ENCODE measurements around the gene AHCTF1. TPM values are rescaled to one million over a fixed set of nuclear protein-coding genes. Genes with fewer than 3 reads are reported as not detected.

The AHCTF1 gene
- total and polyA plus RNA-seq, 2 donors (not counting 1 experiment from before 2014, with no cell fraction given) = 15.8 to 30.6 TPM

- H2AFZ ChIP-seq (ENCODE audit: low read length) = no peak overlapping the region
- H3K36me3 ChIP-seq (ENCODE audit: control insufficient read depth, insufficient read depth, low read length) = no peaks in the 10 kb centered on the region
- no peaks in the 10 kb centered on the region for H3K27me3 ChIP-seq (ENCODE audit: control insufficient read depth, insufficient read depth, low read length)
- no peaks in the 10 kb centered on the region for H4K20me1 ChIP-seq (ENCODE audit: control insufficient read depth, extremely low read depth, insufficient read depth, low read length)
- no peaks in the 10 kb centered on the region for H3K79me2 ChIP-seq (ENCODE audit: control insufficient read depth, insufficient read depth, low read length)
- TF ChIP-seq EZH2 (IDR thresholded peaks at IDR 0.05; ENCODE audit: low read length, missing control alignments) (no peak), CTCF (conservative IDR thresholded peaks at IDR 0.05 in 1 of 2, IDR thresholded peaks at IDR 0.05 in 1 of 2; ENCODE audit: low read depth in 1 of 2, low read length in 2 of 2) (no peak)
- H3K4me2 ChIP-seq (ENCODE audit: extremely low read depth, insufficient read depth, low read length) = no peak overlapping the region
- H3K4me1 ChIP-seq (ENCODE audit: control insufficient read depth, extremely low read depth, insufficient read depth, low read length) = peaks cover 3% of the 10 kb centered on the region
- H3K27ac ChIP-seq (ENCODE audit: insufficient read depth, low read length) = no peak overlapping the region
- H3K4me3 ChIP-seq (replicated peaks in 1 of 4; ENCODE audit: control extremely low read depth in 1 of 4, insufficient read depth in 1 of 4, low read depth in 3 of 4, low read length in 4 of 4) = no peak overlapping the region
- H3K9ac ChIP-seq (ENCODE audit: insufficient read depth, low read length) = no peak overlapping the region
- H3K9me3 ChIP-seq (ENCODE audit: control insufficient read depth, insufficient read depth, low read depth, low read length) = no peaks in the 10 kb centered on the region
- DNase-seq (ENCODE audit: low read depth in 2 of 2) = no peak
These were observed 140.3 kb downstream of the AHCTF1 start for GRCh38 chr1:246791303-246791918.

- no peak overlapping the region for H2AFZ ChIP-seq (ENCODE audit: low read length)
- no peaks in the 10 kb centered on the region for H3K79me2 ChIP-seq (ENCODE audit: control insufficient read depth, insufficient read depth, low read length)
- DNase-seq (ENCODE audit: low read depth in 2 of 2) = no peak
- no peak overlapping the region for H3K4me3 ChIP-seq (replicated peaks in 1 of 4; ENCODE audit: control extremely low read depth in 1 of 4, insufficient read depth in 1 of 4, low read depth in 3 of 4, low read length in 4 of 4)
- no peaks in the 10 kb centered on the region for H3K27me3 ChIP-seq (ENCODE audit: control insufficient read depth, insufficient read depth, low read length)
- no peaks in the 10 kb centered on the region for H4K20me1 ChIP-seq (ENCODE audit: control insufficient read depth, extremely low read depth, insufficient read depth, low read length)
- no peaks in the 10 kb centered on the region for H3K9me3 ChIP-seq (ENCODE audit: control insufficient read depth, insufficient read depth, low read depth, low read length)
- no peak overlapping the region for H3K9ac ChIP-seq (ENCODE audit: insufficient read depth, low read length)
- H3K4me1 ChIP-seq (ENCODE audit: control insufficient read depth, extremely low read depth, insufficient read depth, low read length) = peaks cover 3% of the 10 kb centered on the region
- TF ChIP-seq CTCF (conservative IDR thresholded peaks at IDR 0.05 in 1 of 2, IDR thresholded peaks at IDR 0.05 in 1 of 2; ENCODE audit: low read depth in 1 of 2, low read length in 2 of 2) (no peak), EZH2 (IDR thresholded peaks at IDR 0.05; ENCODE audit: low read length, missing control alignments) (no peak)
- no peak overlapping the region for H3K4me2 ChIP-seq (ENCODE audit: extremely low read depth, insufficient read depth, low read length)
- H3K36me3 ChIP-seq (ENCODE audit: control insufficient read depth, insufficient read depth, low read length) = no peaks in the 10 kb centered on the region
- no peak overlapping the region for H3K27ac ChIP-seq (ENCODE audit: insufficient read depth, low read length)
These were observed 140.9 kb downstream of the AHCTF1 start for GRCh38 chr1:246790833-246791232.

- no peak overlapping the region for H3K27ac ChIP-seq (ENCODE audit: insufficient read depth, low read length)
- peaks cover 3% of the 10 kb centered on the region for H3K4me1 ChIP-seq (ENCODE audit: control insufficient read depth, extremely low read depth, insufficient read depth, low read length)
- no peak overlapping the region for H3K4me3 ChIP-seq (replicated peaks in 1 of 4; ENCODE audit: control extremely low read depth in 1 of 4, insufficient read depth in 1 of 4, low read depth in 3 of 4, low read length in 4 of 4)
- no peaks in the 10 kb centered on the region for H3K79me2 ChIP-seq (ENCODE audit: control insufficient read depth, insufficient read depth, low read length)
- no peak overlapping the region for H3K9ac ChIP-seq (ENCODE audit: insufficient read depth, low read length)
- H3K36me3 ChIP-seq (ENCODE audit: control insufficient read depth, insufficient read depth, low read length) = no peaks in the 10 kb centered on the region
- peaks cover 3% of the 10 kb centered on the region for H3K9me3 ChIP-seq (ENCODE audit: control insufficient read depth, insufficient read depth, low read depth, low read length)
- no peak for TF ChIP-seq EZH2 (IDR thresholded peaks at IDR 0.05; ENCODE audit: low read length, missing control alignments)
- no peak for TF ChIP-seq CTCF (conservative IDR thresholded peaks at IDR 0.05 in 1 of 2, IDR thresholded peaks at IDR 0.05 in 1 of 2; ENCODE audit: low read depth in 1 of 2, low read length in 2 of 2)
- DNase-seq (ENCODE audit: low read depth in 2 of 2) = no peak
- H2AFZ ChIP-seq (ENCODE audit: low read length) = no peak overlapping the region
- no peaks in the 10 kb centered on the region for H3K27me3 ChIP-seq (ENCODE audit: control insufficient read depth, insufficient read depth, low read length)
- H4K20me1 ChIP-seq (ENCODE audit: control insufficient read depth, extremely low read depth, insufficient read depth, low read length) = no peaks in the 10 kb centered on the region
- H3K4me2 ChIP-seq (ENCODE audit: extremely low read depth, insufficient read depth, low read length) = no peak overlapping the region
These were observed 141.4 kb downstream of the AHCTF1 start for GRCh38 chr1:246790364-246790763.
